ENCODE results near the gene NETO1.

NETO1 gene

GRCh38 chr18:72727038-72727655, 140.6 kb downstream of the NETO1 start:
- DNase-seq = no peak

- no peak for DNase-seq
These were observed 141.6 kb downstream of the NETO1 start for GRCh38 chr18:72726201-72726600.

GRCh38 chr18:72721330-72721729, 146.5 kb downstream of the NETO1 start:
- DNase-seq = no peak

- DNase-seq = no peak
These were observed 147.7 kb downstream of the NETO1 start for GRCh38 chr18:72720116-72720515.

- no peak for DNase-seq
These were observed 163.6 kb downstream of the NETO1 start for GRCh38 chr18:72704202-72704601.

GRCh38 chr18:72700961-72701710, 166.7 kb downstream of the NETO1 start:
- no peak for DNase-seq

GRCh38 chr18:72697706-72698105, 170.1 kb downstream of the NETO1 start:
- no peak for DNase-seq

- DNase-seq = no peak
These were observed 175.2 kb downstream of the NETO1 start for GRCh38 chr18:72692595-72692994.

Data from islet precursor cell (in vitro differentiated cells).